Prostate gland (tissue), 2 donors: ENCODE data around the gene FAU.

Experiments used
- POLR2A ChIP-seq: fragments of 450-650 bp; IDR thresholded peaks from one replicate; pipeline ENCODE4 v1.6.1; 2016; ENCODE audit warnings: antibody characterized with exemption, mild to moderate bottlenecking
- TF ChIP-seq, protein P1 (sequence below), 4 experiments: fragments of 200-600 bp in 2 of 4; fragments of 450-650 bp in 2 of 4; sonication (generic) in 2 of 4; IDR thresholded peaks; 1 replicate in 3 of 4; 2 replicates in 1 of 4; pipeline ENCODE4 v1.5.1; 2016 to 2019; ENCODE audit warnings: antibody characterized with exemption in 4 of 4, mild to moderate bottlenecking in 2 of 4, moderate library complexity in 2 of 4

DNA sequence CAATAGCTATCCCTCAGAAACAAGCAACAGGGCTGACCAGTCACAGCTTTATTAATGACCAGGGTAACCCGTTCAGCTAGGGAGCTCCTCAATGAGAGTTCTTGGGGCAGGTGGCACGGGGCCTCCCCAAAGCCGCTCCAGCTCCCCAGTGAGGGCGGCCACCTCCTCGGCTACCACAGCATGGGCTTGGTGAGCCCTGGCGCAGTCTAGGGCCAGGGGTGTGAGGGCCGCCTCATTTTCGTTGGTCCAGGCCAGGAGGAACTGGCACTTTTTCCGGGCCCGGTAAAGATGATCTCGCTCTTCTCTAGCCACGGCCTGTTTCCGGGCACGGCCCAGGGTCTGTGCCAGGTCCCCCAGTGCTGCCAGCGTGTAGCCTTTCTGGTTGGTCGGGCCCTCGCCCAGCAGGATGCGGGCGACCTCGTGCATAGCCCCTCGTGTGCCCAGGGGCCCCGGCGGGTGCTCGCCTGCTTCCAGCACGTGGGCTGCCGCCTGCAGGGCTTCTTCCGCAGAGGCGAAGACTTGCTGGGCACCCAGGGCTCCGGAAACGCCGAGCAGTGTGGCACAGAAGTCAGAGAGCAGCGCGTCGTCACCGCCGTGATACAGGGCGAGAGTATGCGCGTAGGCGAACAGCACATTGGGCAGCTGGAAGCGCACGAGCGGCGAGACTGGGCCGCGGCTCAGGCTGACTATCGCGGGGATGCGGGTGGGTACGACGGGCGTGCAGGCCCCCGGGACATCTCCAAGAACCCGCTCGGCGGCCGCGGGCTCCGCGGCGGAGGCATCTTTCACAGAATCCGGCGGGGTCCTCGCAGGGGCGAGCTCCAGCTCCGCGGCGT is 5.3 kb downstream of the FAU start:
- TF ChIP-seq, protein P1, sequence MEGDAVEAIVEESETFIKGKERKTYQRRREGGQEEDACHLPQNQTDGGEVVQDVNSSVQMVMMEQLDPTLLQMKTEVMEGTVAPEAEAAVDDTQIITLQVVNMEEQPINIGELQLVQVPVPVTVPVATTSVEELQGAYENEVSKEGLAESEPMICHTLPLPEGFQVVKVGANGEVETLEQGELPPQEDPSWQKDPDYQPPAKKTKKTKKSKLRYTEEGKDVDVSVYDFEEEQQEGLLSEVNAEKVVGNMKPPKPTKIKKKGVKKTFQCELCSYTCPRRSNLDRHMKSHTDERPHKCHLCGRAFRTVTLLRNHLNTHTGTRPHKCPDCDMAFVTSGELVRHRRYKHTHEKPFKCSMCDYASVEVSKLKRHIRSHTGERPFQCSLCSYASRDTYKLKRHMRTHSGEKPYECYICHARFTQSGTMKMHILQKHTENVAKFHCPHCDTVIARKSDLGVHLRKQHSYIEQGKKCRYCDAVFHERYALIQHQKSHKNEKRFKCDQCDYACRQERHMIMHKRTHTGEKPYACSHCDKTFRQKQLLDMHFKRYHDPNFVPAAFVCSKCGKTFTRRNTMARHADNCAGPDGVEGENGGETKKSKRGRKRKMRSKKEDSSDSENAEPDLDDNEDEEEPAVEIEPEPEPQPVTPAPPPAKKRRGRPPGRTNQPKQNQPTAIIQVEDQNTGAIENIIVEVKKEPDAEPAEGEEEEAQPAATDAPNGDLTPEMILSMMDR (IDR thresholded peaks at IDR 0.05): no peak
- no peak for TF ChIP-seq POLR2A
